ENCODE results near the gene ACO2. TPM values are rescaled to one million over a fixed set of nuclear protein-coding genes. Genes with fewer than 3 reads are reported as not detected.

Gene ACO2
- total RNA-seq, 4 donors from 2014 or later: 81.3 to 205 (median 135) TPM

GRCh38 chr22:41488596-41489385, 19.9 kb downstream of the ACO2 start:
- H3K9me3 ChIP-seq: no peaks in the 10 kb centered on the region
- DNase-seq: no peak
- intact Hi-C loops (cut with DNase I): no loop called here
- no peaks in the 10 kb centered on the region for H3K27me3 ChIP-seq
- no peaks in the 10 kb centered on the region for H3K36me3 ChIP-seq
- H3K27ac ChIP-seq: no peak overlapping the region
- H3K4me3 ChIP-seq (replicated peaks in 1 of 3): no peak overlapping the region
- 83 to 90% methylated on average over 3 of the region's 3 CpGs for WGBS, 2 donors
- peaks cover 4 to 14% of the 10 kb centered on the region in 2 donors for H3K4me1 ChIP-seq
- TF ChIP-seq CTCF (IDR thresholded peaks at IDR 0.05) (no peak), POLR2A (IDR thresholded peaks at IDR 0.05) (no peak)

GRCh38 chr22:41491374-41492100, 22.6 kb downstream of the ACO2 start:
- no peak for DNase-seq
- Histone ChIP-seq H3K36me3 (no peaks in the 10 kb centered on the region), H3K27me3 (no peaks in the 10 kb centered on the region), H3K27ac (peak overlapping the region in 1 of 3 donors; percentile 20), H3K4me3 (replicated peaks in 1 of 3) (no peak overlapping the region), H3K4me1 (peaks cover 4 to 14% of the 10 kb centered on the region in 2 donors), H3K9me3 (no peaks in the 10 kb centered on the region)
- intact Hi-C loops (cut with DNase I): no loop called here
- 78 to 86% methylated on average over 5 of the region's 5 CpGs for WGBS, 2 donors
- TF ChIP-seq CTCF (IDR thresholded peaks at IDR 0.05): no peak
- no peak for TF ChIP-seq POLR2A (IDR thresholded peaks at IDR 0.05)

- no peak for TF ChIP-seq CTCF (IDR thresholded peaks at IDR 0.05)
- TF ChIP-seq POLR2A (IDR thresholded peaks at IDR 0.05): no peak
- 70 to 91% methylated on average over 6 of the region's 6 CpGs for WGBS, 2 donors
- H3K27ac ChIP-seq: peak overlapping the region in 1 of 3 donors; percentile 3
These were observed 29.5 kb downstream of the ACO2 start for GRCh38 chr22:41498303-41498835.

GRCh38 chr22:41499624-41500280, 30.8 kb downstream of the ACO2 start:
- Histone ChIP-seq H3K4me3 (replicated peaks in 1 of 3) (no peak overlapping the region), H3K27ac (no peak overlapping the region), H3K9me3 (no peaks in the 10 kb centered on the region), H3K4me1 (peaks cover 0 to 9% of the 10 kb centered on the region in 2 donors), H3K36me3 (peaks cover 13 to 23% of the 10 kb centered on the region in 2 donors), H3K27me3 (no peaks in the 10 kb centered on the region)
- intact Hi-C loops (cut with DNase I): no loop called here
- 93 to 94% methylated on average over 8 to 10 of the region's 10 CpGs for WGBS, 2 donors
- TF ChIP-seq CTCF (IDR thresholded peaks at IDR 0.05) (no peak), POLR2A (IDR thresholded peaks at IDR 0.05) (no peak)
- no peak for DNase-seq

More at GRCh38 chr22:41498303-41498835, 29.5 kb downstream of the ACO2 start:
- H3K27me3 ChIP-seq: no peaks in the 10 kb centered on the region
- no peak overlapping the region for H3K4me3 ChIP-seq (replicated peaks in 1 of 3)
- peaks cover 13 to 14% of the 10 kb centered on the region in 2 donors for H3K36me3 ChIP-seq
- H3K4me1 ChIP-seq: peaks cover 0 to 9% of the 10 kb centered on the region in 2 donors
- intact Hi-C loops (cut with DNase I): no loop called here
- no peaks in the 10 kb centered on the region for H3K9me3 ChIP-seq
- DNase-seq: no peak
